GM13976 (cell line): Measurements from ENCODE around the gene TOMM6.

Source experiments
- DNase-seq: peaks from one replicate; pipeline ENCODE4 v3.0.0; 2012; ENCODE audit warnings: low spot score
- CTCF ChIP-seq: IDR thresholded peaks from 2 replicates; pipeline ENCODE4 v1.5.1; 2012; ENCODE audit warnings: borderline replicate concordance, mild to moderate bottlenecking; ENCODE audit not compliant: insufficient read depth; ENCODE audit errors: extremely low read depth, missing control alignments, control extremely low read depth
- in situ Hi-C: fragments of 300-500 bp; cut with MboI; formaldehyde crosslinking; loops from one replicate; pipeline ENCODE4 v1.12.0; 2022; ENCODE audit warnings: low sequenced_read_pairs, mixed read lengths, inconsistent platforms; ENCODE audit not compliant: unreplicated experiment

TOMM6 gene

DNA sequence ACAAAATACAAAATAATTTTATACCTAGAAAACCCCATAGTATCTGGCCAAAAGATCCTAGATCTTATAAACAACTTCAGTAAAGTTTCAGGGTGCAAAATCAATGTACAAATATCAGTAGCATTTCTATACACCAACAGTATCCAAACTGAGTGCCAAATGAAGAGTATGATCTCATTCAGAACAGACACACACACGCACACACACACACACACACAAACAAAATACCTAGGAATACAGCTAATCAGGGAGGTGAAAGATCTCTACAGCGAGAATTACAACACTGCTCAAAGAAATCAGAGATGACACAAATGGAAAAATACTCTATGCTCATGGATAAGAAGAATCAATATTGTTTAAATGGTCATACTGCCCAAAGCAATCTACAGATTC, 49.2 kb downstream of the TOMM6 start:
- TF ChIP-seq CTCF: no peak
- DNase-seq: no peak
- in situ Hi-C loops: no loop called here
